NB4 (cell line): ENCODE measurements around the gene TPPP2.
"Not testable (repeated sequence)": the region's sequence is repeated elsewhere in the genome, so short reads cannot be mapped to it uniquely, and the experiment has no call there.

Source experiments
- DNase-seq: peaks from one replicate; pipeline ENCODE4 v3.0.0; 2010; ENCODE audit warnings: low read depth
- H3K4me3 ChIP-seq: one replicate; pipeline ENCODE4 v1.5.1; 2011; ENCODE audit warnings: mild to moderate bottlenecking, low read depth, low read length, moderate library complexity
- MYC ChIP-seq: IDR thresholded peaks from 2 replicates; pipeline ENCODE4 v1.6.1; 2011; ENCODE audit warnings: low read depth, low read length
- POLR2A ChIP-seq: IDR thresholded peaks from 2 replicates; pipeline ENCODE4 v1.6.1; 2011; ENCODE audit warnings: mild to moderate bottlenecking; ENCODE audit not compliant: insufficient read length; ENCODE audit errors: extremely low read depth
- TF ChIP-seq, protein P1 (sequence below): IDR thresholded peaks from one replicate; pipeline ENCODE4 v1.5.1; 2012; ENCODE audit warnings: low read depth, low read length
- TF ChIP-seq, protein P2 (sequence below): IDR thresholded peaks from 2 replicates; pipeline ENCODE4 v1.6.1; 2011; ENCODE audit warnings: low read depth, low read length

The TPPP2 gene

DNA sequence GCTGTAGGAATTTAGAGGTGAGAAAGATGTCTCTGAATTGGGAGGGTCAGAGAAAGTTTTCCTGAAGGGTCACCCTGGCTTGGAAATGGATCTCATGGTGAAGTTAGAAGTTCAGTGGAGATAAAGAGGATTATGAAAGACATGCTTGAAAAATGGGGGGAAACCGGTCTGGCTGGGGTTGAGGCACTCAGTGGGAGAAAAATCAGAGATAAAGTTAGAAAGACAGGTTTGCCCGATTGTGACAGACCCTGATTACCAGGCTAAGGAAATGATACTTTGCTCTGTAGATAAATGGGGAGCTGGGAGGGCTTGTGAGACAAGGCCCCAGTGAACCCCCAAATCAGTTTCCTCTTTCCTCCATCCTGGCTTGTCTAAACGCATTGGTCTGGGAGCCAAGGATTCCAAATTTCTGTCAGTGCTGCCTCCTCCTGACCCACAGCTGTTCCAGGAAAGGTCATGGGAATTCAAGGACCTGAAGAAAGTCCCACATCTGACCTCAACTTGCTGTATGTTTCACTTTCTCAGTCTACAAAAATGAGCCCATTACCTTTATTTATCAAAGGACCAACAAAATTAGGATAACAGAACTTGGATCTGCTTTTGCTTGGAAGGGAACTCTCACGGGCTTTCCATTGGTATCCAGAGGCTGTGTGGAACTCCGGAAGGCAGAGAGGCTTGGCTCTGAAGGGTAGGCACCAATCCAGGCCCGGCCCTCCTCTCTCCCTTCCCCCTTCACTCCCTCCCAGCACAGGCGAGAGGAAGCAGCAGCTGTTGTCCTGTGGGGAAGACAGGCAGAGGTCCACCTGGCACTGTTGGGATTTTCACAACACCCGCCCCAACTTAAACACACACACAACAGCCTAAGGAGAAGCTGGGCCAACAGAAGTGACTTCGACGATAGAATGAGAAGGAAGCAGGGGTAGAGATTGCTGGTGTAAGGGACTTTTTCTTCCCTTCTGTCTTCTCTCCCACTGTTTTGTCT, 8.7 kb downstream of the TPPP2 start:
- no peak for DNase-seq
- TF ChIP-seq MYC (no peak), POLR2A (no peak)
- TF ChIP-seq, protein P1, sequence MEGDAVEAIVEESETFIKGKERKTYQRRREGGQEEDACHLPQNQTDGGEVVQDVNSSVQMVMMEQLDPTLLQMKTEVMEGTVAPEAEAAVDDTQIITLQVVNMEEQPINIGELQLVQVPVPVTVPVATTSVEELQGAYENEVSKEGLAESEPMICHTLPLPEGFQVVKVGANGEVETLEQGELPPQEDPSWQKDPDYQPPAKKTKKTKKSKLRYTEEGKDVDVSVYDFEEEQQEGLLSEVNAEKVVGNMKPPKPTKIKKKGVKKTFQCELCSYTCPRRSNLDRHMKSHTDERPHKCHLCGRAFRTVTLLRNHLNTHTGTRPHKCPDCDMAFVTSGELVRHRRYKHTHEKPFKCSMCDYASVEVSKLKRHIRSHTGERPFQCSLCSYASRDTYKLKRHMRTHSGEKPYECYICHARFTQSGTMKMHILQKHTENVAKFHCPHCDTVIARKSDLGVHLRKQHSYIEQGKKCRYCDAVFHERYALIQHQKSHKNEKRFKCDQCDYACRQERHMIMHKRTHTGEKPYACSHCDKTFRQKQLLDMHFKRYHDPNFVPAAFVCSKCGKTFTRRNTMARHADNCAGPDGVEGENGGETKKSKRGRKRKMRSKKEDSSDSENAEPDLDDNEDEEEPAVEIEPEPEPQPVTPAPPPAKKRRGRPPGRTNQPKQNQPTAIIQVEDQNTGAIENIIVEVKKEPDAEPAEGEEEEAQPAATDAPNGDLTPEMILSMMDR = no peak
- TF ChIP-seq, protein P2, sequence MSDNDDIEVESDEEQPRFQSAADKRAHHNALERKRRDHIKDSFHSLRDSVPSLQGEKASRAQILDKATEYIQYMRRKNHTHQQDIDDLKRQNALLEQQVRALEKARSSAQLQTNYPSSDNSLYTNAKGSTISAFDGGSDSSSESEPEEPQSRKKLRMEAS = no peak
- H3K4me3 ChIP-seq = no peak overlapping the region

DNA sequence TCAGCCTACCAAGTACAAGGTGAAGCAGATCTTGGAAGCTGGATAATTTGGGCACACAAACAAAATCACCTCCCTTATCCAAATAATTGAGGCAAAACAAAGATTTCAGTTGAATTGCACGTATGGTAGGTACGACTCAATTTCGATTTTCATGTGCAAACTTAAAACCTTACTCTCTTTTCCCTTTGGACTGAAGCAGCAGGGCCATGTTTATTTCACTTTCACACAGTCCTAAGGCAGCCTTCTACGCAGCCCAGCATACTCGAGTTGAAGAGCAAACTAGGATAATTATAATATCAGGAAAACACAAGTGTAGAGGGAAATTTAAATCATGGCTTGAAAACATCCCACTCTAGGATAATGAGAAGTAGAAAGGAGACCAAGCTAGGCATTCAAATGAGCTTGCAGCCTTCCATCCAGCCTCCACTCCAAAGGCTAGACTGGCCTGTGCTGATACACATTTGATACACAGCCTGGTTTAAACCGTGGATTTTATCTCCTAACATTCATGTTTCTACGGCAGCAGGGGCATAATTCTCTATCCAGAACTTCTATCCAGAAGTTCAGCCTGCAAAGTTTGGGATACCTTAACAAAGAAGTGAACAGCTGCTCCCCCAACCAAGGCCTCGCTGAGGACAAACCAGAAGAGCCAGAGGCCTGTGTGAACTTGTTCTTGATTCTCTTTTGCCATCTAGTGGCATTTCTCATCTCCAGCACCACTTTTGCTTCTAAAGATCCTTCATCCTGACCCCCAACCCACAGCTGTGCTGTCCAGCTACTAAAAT, 9.8 kb downstream of the TPPP2 start:
- peak; percentile 66 for DNase-seq
- TF ChIP-seq, protein P1 = peak; percentile 52
- TF ChIP-seq, protein P2 = 0 out of 2 replicates have a peak, but pooled peaks have one; percentile 30
- TF ChIP-seq POLR2A (no peak), MYC (0 out of 2 replicates have a peak, but pooled peaks have one; percentile 22)
- H3K4me3 ChIP-seq = no peak overlapping the region

DNA sequence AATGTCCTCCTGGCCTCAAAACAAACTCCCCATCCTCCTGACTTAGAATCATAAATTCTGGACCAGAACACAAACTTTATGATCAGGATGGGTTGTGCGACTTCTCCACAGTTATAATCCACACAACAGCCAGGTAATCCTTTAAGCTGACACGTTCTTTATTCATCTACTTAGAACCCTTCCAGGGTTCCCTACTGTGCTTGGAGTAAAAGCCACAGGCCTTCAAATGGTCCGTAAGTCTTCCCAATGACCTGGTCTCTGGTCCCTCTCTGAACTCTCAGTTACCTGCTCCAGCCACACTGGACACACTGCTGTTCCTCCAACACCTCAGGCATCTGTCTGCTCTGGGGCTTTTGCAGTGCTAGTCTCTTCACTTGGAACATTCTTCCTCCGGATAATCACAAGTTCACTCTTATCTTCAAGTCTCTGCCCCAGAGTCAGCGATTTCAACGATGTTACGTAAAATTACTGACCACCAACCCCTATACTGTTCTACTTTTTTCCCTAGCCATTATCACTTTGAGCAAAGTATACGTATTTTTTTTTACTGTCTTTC, 10.4 kb downstream of the TPPP2 start:
- no peak for DNase-seq
- TF ChIP-seq MYC (no peak), POLR2A (no peak)
- TF ChIP-seq, protein P1 = no peak
- TF ChIP-seq, protein P2 = no peak
- H3K4me3 ChIP-seq = no peak overlapping the region

DNA sequence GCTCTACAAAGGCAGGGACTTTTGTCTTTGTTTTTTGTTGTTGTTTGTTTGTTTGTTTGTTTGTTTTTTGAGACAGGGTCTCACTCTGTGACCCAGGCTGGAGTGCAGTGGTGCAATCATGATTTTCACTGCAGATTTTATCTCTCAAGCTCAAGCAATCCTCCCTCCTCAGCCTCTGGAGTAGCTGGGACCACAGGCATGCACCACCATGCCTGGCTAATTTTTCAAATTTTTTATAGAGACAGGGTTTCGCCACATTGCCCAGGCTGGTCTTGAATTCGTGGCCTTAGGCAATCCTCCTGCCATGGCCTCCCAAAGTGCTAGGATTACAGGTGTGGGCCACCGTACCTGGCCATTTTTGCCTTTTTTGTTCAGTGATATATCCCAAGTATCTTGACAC, 10.9 kb downstream of the TPPP2 start:
- not testable (repeated sequence) for DNase-seq, H3K4me3 ChIP-seq

DNA sequence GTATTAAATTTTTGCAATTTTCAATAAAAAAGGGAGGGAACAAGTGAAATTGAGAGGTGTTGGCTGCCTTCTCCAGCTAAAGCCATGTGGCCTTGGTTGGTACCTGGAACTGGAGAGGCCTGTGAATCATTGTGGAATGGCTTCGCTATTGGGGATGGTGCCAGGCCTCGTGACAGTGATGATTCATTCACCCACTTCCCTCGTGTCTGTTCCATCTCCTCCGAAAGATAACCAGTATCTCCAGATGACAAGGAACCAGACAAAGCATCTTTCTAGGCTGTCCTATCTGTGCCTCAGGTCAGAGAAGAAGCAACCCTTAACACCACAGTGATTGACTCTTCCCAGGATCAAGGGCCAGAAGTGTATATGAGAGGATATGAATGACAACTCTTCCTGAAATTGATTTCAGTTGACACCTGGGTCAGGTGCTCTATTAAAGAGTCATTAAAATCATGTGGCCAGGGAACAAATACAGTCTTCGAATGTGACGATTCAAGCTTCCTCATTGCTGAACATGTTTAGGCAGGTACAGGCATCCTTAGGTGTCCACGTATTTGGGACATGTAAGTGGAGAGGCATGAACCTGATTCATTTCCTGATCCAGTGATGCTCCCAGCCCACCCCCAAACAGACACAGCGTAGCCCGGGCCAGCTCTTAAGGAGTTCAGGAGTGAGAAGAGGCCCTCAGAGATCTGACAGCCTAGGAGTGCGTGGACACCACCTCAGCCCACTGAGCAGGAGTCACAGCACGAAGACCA, 11.8 kb downstream of the TPPP2 start, which contains the start of gene RNASE7:
Gene RNASE7 (plus strand): TSS at position 687 of the 758 bp plus-strand sequence. CDS start 631 bp downstream, outside the sequence.
- DNase-seq = no peak
- no peak within 1 kb of the TSS for H3K4me3 ChIP-seq
- no peak for TF ChIP-seq MYC
- TF ChIP-seq, protein P2 = no peak
- TF ChIP-seq, protein P1 = no peak
- no peak for TF ChIP-seq POLR2A
